ENCODE results near the gene HEPACAM. TPM values are rescaled to one million over a fixed set of nuclear protein-coding genes. Genes with fewer than 3 reads are reported as not detected.

The HEPACAM gene
- polyA plus RNA-seq, 1 donor: 0.06 TPM

DNA sequence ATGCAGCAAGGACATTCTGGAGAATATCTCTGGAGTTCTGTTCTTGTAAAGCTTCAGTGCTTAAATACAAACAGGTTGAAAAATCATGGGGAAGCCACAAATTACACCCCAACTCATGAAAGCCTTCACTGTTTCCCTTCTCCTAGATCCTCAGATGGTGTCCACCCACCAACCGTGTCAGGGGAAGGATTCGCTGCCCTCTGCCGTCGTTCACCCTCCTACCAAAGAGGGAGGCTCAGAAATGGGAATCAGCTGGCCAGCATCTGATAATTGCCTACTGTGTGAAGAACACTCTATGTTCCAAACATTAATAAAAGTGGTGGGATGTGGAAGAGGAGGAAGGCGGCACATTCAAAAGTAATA, 7.4 kb upstream of the HEPACAM start:
- DNase-seq (ENCODE audit: low read depth): no peak

DNA sequence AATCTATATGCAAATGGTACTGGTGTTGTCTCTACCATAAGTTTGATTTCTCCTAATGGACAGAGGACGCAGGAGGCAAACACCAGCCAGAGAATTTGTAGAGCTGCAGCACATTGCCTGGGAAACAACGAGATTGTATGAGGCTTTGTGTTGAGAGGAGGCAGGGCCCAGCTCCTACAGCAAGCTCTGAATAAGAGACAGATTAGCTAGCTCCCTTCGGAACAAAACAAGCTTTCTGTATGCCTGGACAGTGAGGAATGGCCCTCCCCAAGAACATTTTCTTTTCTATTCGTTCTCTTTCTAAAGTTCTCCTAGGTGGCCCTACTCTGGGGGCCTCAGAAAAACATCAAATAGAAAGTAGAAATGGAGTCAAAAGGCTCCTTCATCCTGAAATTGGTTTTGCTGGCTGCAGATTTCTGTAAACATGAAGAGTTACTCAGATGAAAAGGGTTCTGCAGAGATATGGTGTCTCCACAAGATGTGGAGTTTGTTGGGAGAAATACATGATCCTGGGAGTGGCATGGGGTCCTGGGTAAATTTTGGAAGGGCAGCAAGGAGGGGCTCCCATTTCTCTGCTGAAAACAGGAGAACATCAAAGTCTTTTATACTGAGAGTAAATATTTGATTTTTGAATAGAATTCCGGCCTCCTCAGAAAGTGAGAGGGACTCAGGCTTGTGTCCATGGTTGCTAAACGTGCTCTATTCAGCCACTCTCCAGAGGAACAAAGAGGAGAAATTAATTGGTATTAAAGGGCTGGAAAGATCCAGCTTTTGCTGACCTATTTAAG, 6.8 kb upstream of the HEPACAM start:
- no peak for DNase-seq (ENCODE audit: low read depth)

DNA sequence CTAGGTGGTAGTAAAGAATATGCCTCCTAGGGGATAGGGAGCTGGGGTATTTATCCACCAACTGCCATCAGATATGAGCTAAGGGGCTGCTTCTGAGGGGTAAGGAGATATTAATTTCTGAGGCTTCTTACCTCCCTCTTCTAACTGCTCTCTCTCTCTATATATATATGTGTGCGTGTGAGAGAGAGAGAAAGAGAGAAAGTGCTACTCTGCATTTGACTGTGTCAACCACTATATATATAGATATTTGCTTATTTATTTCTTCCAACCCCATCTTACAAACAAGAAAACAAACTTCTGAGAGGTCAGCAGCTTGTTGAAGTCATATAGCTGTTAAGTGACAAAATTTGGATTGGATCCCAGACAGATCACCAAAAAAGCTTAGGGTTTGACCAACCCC, 5.9 kb upstream of the HEPACAM start:
- no peak for DNase-seq (ENCODE audit: low read depth)

DNA sequence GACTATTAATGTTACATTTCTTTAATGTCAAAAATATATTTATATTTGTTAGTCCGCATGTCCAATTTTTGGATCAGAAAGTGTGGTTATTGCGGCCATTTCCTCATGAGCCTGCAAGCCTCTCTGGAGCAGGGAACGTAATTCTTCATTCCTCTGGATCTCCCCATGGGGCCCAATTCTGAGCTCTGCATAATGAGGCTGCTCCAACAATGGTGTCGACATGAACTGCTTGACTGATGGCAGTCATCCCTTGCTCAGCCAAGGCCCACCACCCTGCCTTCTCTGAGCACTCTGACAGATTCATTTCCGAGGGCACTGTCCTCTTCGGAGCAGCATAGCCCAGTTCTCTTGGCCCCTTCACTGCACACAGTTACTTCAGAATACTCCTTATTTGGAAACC, 3.1 kb upstream of the HEPACAM start:
- DNase-seq (ENCODE audit: low read depth): no peak

DNA sequence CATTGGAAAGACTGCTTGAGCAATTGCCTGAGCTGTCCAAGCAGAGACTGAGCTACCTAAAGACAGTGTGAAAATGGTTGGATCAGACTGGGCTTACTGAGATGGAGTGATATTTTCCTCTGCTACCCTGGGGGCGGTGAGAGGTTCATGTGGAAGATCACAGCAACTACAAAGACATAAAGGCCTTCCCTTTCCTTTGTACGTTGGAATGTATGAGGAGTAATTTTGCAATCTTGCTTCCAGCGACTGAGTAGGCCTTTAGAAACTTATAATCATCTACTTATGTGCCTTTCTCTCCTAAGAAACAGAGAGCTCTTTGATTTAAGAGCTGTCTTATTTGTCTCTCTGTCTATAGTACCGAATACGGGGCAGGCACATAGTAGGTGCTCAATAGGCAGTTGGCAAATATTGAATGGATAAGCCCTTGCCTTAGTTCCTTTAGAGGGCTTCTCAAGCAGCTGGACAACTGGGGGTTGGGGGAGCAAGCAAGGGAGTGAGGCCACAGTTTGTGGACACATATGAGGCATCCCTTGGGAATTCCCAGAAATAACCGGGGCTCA, 2.4 kb upstream of the HEPACAM start:
- DNase-seq (ENCODE audit: low read depth): no peak

DNA sequence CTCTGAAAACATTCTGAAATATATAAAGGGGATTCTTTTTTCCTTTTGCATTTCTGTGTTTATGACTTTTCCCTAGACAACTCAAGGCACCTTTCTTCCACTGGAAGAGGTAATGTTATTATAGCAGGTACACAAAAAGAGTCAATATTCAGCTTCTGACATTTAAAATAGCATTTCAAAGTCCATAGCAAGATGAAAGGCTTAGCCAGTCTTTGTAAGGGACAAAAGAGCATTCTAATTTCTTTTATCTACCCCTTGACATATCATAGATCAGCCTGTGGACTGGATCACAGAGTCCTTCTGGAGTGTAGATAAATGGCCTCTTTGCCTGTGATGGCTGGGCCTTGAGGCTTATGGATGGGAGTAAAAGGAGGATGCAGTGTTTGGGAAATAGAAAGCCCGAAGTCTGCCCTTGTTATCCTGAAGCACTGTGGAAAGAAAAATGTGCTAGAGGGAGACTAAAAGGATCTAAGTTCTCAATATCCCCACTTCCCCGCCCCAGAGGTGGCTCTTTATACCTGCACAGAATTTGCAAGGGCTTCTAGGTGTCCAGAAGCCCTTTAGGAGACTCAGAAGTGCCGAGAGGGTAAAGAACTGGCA, 1.6 kb upstream of the HEPACAM start:
- DNase-seq (ENCODE audit: low read depth): no peak

DNA sequence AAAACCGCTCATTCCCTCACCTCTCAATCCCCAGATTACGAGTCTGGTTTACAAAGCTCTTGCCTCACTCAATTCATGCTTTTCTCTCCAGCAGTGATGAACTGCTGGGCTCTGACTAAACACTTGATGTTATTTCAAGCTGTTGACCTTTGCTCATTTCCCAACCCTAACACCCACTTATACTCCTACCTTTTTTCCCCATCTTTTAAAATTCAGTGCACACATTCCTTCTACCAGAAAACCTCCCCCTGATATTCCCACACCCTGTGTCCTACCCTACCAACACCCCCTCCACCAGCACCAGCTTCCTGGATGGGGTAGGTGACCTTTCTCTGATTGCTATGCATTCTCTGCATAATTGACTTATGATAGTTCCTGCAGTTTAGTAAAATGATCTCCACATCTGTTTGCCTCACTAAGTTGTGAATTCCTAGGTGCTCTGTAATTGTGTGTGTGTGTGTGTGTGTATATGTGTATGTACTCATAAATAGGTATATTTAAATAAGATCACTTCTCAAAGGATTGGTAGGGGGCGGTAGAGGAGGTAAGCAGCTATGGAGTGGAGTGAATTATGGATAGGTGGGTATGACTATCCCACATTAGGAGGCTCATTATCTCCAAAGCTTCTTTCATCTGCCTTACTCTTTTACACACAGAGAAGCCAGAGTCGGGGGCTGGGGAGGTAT, 842 bp downstream of the HEPACAM start:
- no peak for DNase-seq (ENCODE audit: low read depth)

DNA sequence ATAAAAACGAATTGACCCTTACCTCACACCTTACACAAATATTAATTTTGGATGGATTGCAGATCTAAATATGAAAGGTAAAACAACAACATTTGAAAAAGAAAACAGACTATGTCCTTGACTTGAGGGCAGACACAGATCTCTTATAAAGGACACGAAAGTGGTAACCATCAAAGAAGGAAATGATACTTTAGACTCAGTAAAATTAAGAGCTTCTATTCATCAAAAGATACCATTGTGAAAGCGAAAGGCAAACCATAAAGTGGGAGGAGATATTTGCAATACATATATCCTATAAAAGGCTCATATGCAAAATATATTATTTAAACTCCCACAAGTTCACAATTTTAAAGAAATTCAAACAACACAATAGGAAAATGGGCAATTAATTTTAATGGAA, 5.0 kb downstream of the HEPACAM start:
- DNase-seq (ENCODE audit: low read depth): no peak

DNA sequence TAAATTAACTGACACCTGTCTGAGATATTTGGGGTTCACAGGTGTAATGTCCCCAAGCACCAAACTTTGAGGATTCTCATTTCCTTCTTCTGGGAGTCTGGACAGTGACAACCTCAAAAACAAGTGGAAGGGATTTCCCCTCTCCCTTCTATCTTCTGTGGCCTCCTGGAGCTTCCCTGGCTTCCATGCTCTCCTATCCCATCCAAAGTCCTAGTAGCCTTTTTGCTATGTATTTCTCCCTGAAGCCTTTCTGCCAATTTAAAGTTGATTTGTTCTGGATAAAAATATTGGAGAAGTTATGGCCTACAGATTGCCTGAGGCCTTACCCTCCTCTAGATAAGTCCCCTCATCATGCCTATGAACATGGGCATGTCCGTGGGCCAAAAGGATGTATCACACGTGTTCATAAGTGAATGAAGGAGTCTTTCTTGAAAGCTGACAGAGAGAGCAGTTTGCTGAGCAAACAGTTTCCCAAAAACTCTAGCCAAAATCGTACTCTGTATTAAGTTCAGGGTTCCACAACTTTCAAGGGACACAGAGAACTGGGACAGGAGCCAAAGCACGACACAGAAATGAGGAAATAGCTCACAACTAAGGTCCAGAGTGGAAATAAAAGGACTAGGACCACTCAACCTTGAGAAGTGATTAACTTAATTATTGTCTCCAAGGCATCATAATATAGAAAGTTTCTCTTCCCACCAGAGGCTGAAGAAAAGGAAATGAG, 6.7 kb downstream of the HEPACAM start:
- DNase-seq (ENCODE audit: low read depth): no peak

DNA sequence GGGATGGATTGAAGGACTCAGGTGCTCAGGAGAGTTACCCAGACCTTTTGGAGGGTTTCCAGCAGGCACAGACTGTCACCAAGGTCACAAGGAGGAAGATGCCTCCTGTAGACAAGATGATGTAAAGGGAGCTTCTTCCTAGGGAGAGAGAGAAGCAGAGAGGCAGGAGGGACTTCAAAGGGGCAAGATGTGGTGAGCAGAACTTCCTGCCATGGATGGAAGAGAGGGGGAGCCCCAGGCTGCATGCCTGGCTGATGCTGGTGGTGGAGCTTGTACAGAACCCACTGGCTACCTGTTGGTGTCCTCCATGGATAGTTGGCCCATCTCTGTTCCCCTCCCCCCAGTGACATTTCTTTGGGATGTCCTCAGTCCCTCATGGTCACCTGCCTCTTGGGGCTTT, 12.6 kb downstream of the HEPACAM start:
- DNase-seq (ENCODE audit: low read depth): no peak

DNA sequence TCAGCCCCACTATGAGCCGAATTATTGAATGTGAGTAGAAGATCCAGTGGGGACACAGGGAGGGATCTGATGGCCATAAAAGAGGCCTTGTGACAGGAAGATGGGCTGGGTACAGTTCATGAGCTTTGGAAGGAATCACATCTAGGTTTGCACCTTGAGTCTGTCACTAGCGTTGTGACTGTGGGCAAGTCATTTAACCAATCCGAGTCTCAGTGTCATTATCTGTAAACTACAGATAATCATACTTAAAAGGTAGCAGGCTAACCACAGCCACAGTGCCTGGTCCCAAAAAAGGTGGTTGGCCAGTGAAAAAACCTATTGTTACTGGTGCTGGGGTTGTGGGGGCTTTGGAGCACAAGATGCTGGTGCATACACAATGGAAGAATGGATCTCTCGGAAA, 13.0 kb downstream of the HEPACAM start:
- DNase-seq (ENCODE audit: low read depth): no peak

DNA sequence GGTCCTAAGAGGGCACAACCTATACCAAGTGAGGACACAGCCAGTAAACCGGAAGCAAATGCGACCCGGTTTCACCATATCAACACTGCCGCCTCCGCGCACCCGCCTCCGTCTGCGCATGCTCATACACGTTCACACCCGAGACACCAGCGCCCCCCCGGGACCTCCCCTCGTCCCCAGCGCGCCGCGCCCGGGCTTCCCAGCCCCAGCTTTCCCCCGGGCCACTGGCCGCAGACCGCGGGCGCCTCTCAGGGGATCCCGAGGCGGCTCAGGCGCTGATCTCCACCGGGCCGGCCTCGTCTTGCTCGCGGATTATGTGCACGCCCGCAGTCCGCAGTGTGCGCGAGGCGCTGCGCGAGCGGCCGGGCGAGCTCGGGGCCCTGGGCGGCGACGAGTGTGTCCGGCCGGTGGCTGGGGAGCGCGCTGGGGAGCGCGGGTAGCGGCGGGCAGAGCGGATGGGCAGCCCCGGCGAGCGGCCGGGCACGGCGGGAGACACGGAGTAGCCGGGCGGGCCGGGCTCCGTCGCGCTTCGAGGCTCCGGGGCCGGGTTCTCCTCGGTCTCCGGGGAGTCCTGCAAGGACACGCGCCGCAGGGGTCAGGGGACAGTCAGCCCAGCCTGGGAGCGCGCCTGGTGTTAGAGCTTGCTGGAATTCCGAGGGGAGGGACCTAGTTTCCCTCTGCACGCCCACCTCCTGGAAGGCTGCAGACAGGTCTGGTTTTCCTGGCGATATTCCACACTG, 14.8 kb downstream of the HEPACAM start:
- no peak for DNase-seq (ENCODE audit: low read depth)

DNA sequence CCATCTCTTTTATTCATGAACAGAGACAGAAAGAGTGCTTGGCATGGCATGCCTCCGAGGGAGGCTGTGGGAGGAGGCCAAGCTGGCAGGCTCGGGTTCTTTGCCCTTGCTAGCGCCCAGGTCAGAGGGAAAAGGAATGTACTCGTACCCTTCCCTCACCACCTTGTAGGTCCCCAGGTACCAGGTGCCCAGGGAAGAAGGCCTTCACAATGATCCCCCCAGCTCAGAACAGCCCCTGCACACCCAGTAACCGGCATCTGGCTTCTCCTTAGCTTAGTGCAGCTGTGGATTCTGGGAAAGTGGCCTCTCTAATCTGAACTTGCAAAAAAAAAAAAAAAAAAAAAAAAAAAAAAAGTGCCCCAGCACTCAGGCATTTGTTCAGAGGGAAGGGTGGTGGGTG, 15.5 kb downstream of the HEPACAM start:
- DNase-seq (ENCODE audit: low read depth): no peak

DNA sequence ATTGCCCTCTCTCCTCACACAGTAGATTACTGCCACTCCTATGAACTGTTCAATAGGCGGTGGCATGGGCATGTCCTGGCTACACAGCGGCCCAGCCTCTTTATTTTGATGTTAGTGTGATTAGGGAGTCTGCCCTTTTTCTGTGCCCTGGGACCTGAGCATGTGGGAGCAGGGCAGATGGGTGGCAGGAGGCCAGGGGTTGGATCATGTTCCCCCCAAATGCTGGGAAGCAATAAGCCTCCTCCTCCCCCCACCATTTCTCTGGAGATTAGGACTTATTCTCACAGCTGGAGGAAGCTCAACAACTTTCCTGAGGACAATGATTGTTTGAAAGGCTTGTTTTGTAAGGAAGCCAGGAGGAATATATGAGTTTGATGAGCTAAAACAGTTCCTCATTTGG, 15.9 kb downstream of the HEPACAM start:
- no peak for DNase-seq (ENCODE audit: low read depth)

DNA sequence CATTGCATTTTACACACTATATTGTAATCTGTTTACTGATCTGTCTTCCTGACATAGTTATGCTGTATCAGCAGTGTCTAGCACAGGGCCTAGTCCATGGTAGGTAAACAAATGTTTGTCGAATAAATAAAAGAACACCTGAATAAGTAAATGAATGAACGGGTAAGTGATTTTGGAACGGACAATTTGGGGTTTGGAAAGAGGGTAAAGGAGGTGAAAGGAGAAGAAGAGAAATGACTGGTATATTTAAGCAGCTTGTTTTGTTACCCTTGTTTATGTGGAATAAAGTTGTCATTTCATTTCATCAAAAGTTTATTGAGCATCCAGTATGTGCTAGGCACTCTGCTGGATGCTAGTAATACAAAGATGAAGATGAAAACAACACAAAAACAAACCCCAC, 16.9 kb downstream of the HEPACAM start, which contains the start of gene HEPN1:
HEPN1 (plus strand) TSS at position 301 of the 400 bp plus-strand sequence.
- no peak for DNase-seq (ENCODE audit: low read depth)

DNA sequence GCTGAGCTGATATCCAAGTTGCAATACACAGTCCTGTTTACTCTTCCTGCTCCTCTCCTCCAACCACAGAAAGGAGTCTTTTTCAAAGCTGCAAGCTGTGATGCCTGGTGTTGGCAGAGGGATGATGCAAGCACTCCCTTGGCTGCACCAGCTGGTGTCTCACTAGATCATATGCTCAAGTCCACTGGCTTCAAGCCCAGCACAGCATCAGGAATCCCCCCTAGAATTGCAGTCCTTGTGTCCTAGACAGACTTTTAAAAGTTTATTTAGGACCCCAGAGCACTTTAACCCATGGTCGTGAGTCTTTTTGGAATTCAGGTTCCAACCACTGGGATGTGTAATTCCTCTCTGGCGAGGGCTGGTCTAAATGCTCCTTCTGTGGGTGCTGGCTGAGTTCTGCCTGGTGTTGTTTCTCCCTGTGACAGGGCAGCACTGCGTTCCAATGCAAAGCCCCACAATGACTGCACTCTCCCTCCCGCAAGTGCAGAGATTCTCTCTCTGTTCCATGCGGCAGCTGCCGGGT, 18.7 kb downstream of the HEPACAM start:
- no peak for DNase-seq (ENCODE audit: low read depth)

DNA sequence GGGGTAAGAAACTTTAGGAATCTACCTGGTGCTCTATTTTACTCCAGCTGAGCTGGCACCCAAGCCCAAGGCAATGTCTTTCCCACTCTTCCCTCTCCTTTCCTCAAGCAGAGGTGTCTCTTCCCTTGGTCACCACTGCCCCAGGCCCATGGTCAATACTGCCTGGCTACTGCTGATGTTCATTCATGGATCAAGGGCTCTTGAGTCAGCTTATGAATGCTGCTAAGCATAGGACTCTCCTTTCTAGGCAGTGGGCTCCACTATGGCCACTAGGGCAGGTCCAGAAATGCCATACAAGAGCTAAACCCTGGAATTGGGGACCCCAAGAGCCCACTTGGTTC, 19.5 kb downstream of the HEPACAM start:
- no peak for DNase-seq (ENCODE audit: low read depth)

DNA sequence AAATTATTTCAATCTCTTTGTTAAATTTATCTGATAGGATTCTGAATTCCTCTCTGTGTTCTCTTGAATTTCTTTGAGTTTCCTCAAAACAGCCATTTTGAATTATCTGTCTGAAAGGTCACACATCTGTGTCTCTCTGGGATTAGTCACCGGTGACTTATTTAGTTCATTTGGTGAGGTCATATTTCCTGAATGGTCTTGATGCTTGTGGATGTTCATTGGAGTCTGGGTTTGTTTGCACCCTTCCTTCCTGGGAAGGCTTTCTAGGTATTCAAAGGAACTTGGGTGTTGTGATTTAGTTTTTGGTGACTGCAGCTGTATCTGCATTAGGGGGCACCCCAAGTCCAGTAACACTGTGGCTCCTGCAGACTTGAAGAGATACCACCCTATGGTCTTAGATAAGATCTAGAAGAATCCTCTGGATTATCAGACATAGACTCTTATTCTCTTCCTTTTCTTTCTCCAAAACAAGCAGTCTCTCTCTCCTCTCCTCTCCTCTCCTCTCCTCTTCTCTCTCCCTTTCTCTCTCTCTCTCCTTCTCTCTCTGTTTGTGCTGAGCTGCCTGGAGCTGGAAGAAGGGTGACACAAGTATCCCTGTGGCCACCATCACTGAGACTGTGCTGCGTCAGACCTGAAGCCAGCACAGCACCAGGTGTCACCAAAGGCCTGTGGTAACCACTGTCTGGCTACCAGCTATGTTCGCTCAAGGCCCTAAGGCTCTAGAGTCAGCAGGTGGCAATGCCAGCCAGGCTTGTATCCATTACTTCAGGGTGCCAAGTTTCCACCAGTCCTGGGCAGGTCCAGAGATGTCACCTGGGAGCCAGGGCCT, 20.1 kb downstream of the HEPACAM start:
- DNase-seq (ENCODE audit: low read depth): no peak

DNA sequence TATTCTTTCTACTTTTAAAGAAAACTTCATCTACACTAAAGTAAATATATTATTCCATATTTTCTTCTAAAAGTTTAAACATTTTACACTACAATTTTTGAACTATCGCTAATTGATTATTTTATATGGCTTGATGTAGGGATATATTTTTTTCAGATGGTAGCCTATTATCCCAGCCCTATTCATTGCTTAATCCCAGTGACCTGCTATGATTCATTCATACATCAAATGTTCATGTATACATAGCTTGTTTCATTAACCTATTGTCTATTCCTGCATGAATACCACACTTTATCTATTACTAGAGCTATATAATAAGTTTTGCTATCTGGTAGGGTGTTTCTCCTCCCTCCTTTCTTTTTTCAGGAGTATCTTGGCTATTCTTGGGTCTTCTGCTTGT, 33.2 kb downstream of the HEPACAM start:
- no peak for DNase-seq (ENCODE audit: low read depth)

DNA sequence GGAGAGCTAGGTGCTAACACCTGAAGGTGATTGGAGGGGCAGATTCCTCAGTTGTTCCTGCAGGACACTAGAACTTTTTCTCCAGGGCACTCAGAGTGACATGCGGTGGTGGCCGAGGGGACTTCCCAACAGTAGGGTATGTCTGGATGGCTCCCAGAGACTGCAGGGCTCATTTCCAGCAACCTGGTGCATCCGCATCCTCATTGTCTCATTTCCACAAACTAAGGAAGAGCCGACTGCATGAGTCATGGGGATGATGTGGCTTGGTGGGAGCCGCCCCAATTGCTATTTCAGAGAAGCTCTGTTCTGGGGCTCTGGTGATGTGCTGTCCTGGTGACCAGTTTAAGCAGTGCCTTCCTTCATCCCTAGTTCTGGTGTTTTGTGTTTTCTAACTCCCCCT, 35.4 kb downstream of the HEPACAM start:
- no peak for DNase-seq (ENCODE audit: low read depth)

Data from forelimb muscle (tissue), 1 donor.